BLaER1 (cell line): ENCODE data around the gene FLAD1.

Experiments used
- H3K27ac ChIP-seq: shearing (Covaris generic); formaldehyde crosslinking; 2 replicates; pipeline ENCODE4 v1.8.1; 2022
- H3K27me3 ChIP-seq: shearing (Covaris generic); formaldehyde crosslinking; 2 replicates; pipeline ENCODE4 v1.8.1; 2022
- H3K36me3 ChIP-seq: shearing (Covaris generic); formaldehyde crosslinking; 2 replicates; pipeline ENCODE4 v1.8.1; 2022
- H3K4me1 ChIP-seq: shearing (Covaris generic); formaldehyde crosslinking; 2 replicates; pipeline ENCODE4 v1.8.1; 2022
- H3K4me2 ChIP-seq: shearing (Covaris generic); formaldehyde crosslinking; 2 replicates; pipeline ENCODE4 v1.8.1; 2022
- H3K4me3 ChIP-seq: shearing (Covaris generic); formaldehyde crosslinking; 2 replicates; pipeline ENCODE4 v1.8.1; 2022
- H3K9ac ChIP-seq: shearing (Covaris generic); formaldehyde crosslinking; 2 replicates; pipeline ENCODE4 v1.8.1; 2022
- H3K9me3 ChIP-seq: shearing (Covaris generic); formaldehyde crosslinking; 2 replicates; pipeline ENCODE4 v1.8.1; 2022
- H4K20me1 ChIP-seq: shearing (Covaris generic); formaldehyde crosslinking; 2 replicates; pipeline ENCODE4 v1.8.1; 2022
- Cebpa-rat ChIP-seq: shearing (Covaris generic); IDR thresholded peaks from 2 replicates; pipeline ENCODE4 v1.8.1; 2022

The FLAD1 gene

GRCh38 chr1:154958681-154959425, 24.3 kb upstream of the FLAD1 start:
- peak overlapping the region; percentile 32; the same call in 1 of the 2 replicates for H3K27ac ChIP-seq
- H3K4me1 ChIP-seq = peaks cover 73% of the 10 kb centered on the region
- no peak for TF ChIP-seq Cebpa-rat
- H3K36me3 ChIP-seq = peaks cover 35% of the 10 kb centered on the region
- peaks cover 21% of the 10 kb centered on the region for H4K20me1 ChIP-seq
- H3K27me3 ChIP-seq = no peaks in the 10 kb centered on the region
- no peak overlapping the region for H3K9ac ChIP-seq
- no peaks in the 10 kb centered on the region for H3K9me3 ChIP-seq
- no peak overlapping the region for H3K4me3 ChIP-seq
- H3K4me2 ChIP-seq = peak overlapping the region; percentile 3; the same call in 1 of the 2 replicates

- Histone ChIP-seq H3K4me1 (peaks cover 73% of the 10 kb centered on the region), H3K9me3 (no peaks in the 10 kb centered on the region), H3K36me3 (peaks cover 41% of the 10 kb centered on the region), H3K4me2 (peak overlapping the region; percentile 39), H3K27ac (0 out of 2 replicates have a peak overlapping the region, but pooled peaks have one; percentile 32), H4K20me1 (peaks cover 16% of the 10 kb centered on the region; the same call in 1 of the 2 replicates), H3K4me3 (no peak overlapping the region), H3K27me3 (no peaks in the 10 kb centered on the region), H3K9ac (no peak overlapping the region)
- TF ChIP-seq Cebpa-rat = no peak
Observed at GRCh38 chr1:154959426-154959780, 23.7 kb upstream of the FLAD1 start.

- Histone ChIP-seq H3K36me3 (peaks cover 53% of the 10 kb centered on the region), H3K4me3 (peak overlapping the region; percentile 86), H3K27ac (peak overlapping the region; percentile 98)
Observed at GRCh38 chr1:154960446-154961136, 22.6 kb upstream of the FLAD1 start.

GRCh38 chr1:154961207-154962155, 21.7 kb upstream of the FLAD1 start, which contains the start of gene PYGO2:
Gene PYGO2, minus strand, starts transcription at chr1:154961782. Its CDS starts 206 bp downstream, at chr1:154961576.
- H3K4me1 ChIP-seq = peaks cover 65% of the 10 kb centered on the region
- H3K36me3 ChIP-seq = peaks cover 62% of the 10 kb centered on the region
- TF ChIP-seq Cebpa-rat = no peak
- H4K20me1 ChIP-seq = peaks cover 9% of the 10 kb centered on the region; the same call in 1 of the 2 replicates
- peak within 1 kb of the TSS; percentile 97 for H3K9ac ChIP-seq
- peak within 1 kb of the TSS; percentile 98 for H3K27ac ChIP-seq
- no peaks in the 10 kb centered on the region for H3K9me3 ChIP-seq
- peak within 1 kb of the TSS; percentile 92 for H3K4me2 ChIP-seq
- H3K4me3 ChIP-seq = peak within 1 kb of the TSS; percentile 86
- H3K27me3 ChIP-seq = no peaks in the 10 kb centered on the region

More at GRCh38 chr1:154960446-154961136, 22.6 kb upstream of the FLAD1 start:
- Histone ChIP-seq H3K9ac (peak overlapping the region; percentile 97), H3K27me3 (no peaks in the 10 kb centered on the region), H3K4me1 (peaks cover 69% of the 10 kb centered on the region), H4K20me1 (peaks cover 9% of the 10 kb centered on the region; the same call in 1 of the 2 replicates), H3K4me2 (peak overlapping the region; percentile 92), H3K9me3 (no peaks in the 10 kb centered on the region)
- TF ChIP-seq Cebpa-rat = no peak

- Histone ChIP-seq H3K4me2 (peak overlapping the region; percentile 92), H3K36me3 (peaks cover 69% of the 10 kb centered on the region), H3K4me3 (peak overlapping the region; percentile 86), H3K9ac (peak overlapping the region; percentile 97), H3K27me3 (no peaks in the 10 kb centered on the region), H3K9me3 (no peaks in the 10 kb centered on the region), H3K27ac (peak overlapping the region; percentile 98), H4K20me1 (peaks cover 9% of the 10 kb centered on the region; the same call in 1 of the 2 replicates), H3K4me1 (peaks cover 58% of the 10 kb centered on the region)
- no peak for TF ChIP-seq Cebpa-rat
Observed at GRCh38 chr1:154962156-154962749, 20.9 kb upstream of the FLAD1 start.

GRCh38 chr1:154962795-154963330, 20.3 kb upstream of the FLAD1 start:
- no peak for TF ChIP-seq Cebpa-rat
- H3K36me3 ChIP-seq = peaks cover 70% of the 10 kb centered on the region
- peak overlapping the region; percentile 92 for H3K4me2 ChIP-seq
- H3K4me1 ChIP-seq = peaks cover 58% of the 10 kb centered on the region
- no peaks in the 10 kb centered on the region for H3K9me3 ChIP-seq
- no peaks in the 10 kb centered on the region for H3K27me3 ChIP-seq
- peak overlapping the region; percentile 98 for H3K27ac ChIP-seq
- peak overlapping the region; percentile 97 for H3K9ac ChIP-seq
- H3K4me3 ChIP-seq = peak overlapping the region; percentile 86
- peaks cover 9% of the 10 kb centered on the region; the same call in 1 of the 2 replicates for H4K20me1 ChIP-seq

- H4K20me1 ChIP-seq = peaks cover 11% of the 10 kb centered on the region; the same call in 1 of the 2 replicates
- H3K9me3 ChIP-seq = no peaks in the 10 kb centered on the region
- peaks cover 70% of the 10 kb centered on the region for H3K36me3 ChIP-seq
- no peak overlapping the region for H3K4me3 ChIP-seq
- peak overlapping the region; percentile 40 for H3K9ac ChIP-seq
- peak overlapping the region; percentile 4; the same call in 1 of the 2 replicates for H3K27ac ChIP-seq
- H3K4me2 ChIP-seq = peak overlapping the region; percentile 92
- no peaks in the 10 kb centered on the region for H3K27me3 ChIP-seq
- TF ChIP-seq Cebpa-rat = no peak
- H3K4me1 ChIP-seq = peaks cover 59% of the 10 kb centered on the region
Observed at GRCh38 chr1:154963643-154964042, 19.5 kb upstream of the FLAD1 start.

- Histone ChIP-seq H4K20me1 (peaks cover 18% of the 10 kb centered on the region; the same call in 1 of the 2 replicates), H3K27me3 (no peaks in the 10 kb centered on the region), H3K4me2 (peak overlapping the region; percentile 92), H3K4me3 (no peak overlapping the region), H3K4me1 (peaks cover 59% of the 10 kb centered on the region), H3K27ac (no peak overlapping the region), H3K9me3 (no peaks in the 10 kb centered on the region), H3K36me3 (peaks cover 70% of the 10 kb centered on the region), H3K9ac (peak overlapping the region; percentile 40; the same call in 1 of the 2 replicates)
- no peak for TF ChIP-seq Cebpa-rat
Observed at GRCh38 chr1:154964359-154964758, 18.8 kb upstream of the FLAD1 start.
